Measurements from ENCODE around the gene RSPH6A. TPM values are rescaled to one million over a fixed set of nuclear protein-coding genes. Genes with fewer than 3 reads are reported as not detected.

RSPH6A gene
- total and polyA plus RNA-seq, 2 of the 13 experiments (the other 11 are each of a cell fraction or from before 2014, with no cell fraction given), result 0.07 TPM; not detected in 1

DNA sequence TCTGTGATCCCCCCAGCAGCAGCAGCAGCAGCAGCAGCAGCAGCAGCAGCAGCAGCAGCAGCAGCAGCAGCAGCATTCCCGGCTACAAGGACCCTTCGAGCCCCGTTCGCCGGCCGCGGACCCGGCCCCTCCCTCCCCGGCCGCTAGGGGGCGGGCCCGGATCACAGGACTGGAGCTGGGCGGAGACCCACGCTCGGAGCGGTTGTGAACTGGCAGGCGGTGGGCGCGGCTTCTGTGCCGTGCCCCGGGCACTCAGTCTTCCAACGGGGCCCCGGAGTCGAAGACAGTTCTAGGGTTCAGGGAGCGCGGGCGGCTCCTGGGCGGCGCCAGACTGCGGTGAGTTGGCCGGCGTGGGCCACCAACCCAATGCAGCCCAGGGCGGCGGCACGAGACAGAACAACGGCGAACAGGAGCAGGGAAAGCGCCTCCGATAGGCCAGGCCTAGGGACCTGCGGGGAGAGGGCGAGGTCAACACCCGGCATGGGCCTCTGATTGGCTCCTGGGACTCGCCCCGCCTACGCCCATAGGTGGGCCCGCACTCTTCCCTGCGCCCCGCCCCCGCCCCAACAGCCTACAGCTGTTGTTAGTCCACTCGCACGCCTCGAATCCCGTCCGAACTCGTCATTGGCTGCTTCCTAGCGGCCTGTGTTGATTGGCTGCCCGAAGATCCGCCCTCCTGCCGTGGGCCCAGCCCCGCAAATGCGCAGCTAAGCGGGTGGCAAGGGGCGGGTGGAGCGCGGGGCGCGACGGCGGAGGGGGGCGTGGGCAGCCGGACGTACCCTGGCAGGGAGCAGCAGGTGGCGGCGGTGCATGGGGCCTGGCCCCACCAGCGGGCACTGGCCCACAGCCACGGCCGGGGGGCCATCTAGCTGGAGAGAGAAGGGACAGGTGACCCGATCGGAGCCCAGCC lies 44.7 kb downstream of the RSPH6A start (continued):
- TF ChIP-seq, protein P1, sequence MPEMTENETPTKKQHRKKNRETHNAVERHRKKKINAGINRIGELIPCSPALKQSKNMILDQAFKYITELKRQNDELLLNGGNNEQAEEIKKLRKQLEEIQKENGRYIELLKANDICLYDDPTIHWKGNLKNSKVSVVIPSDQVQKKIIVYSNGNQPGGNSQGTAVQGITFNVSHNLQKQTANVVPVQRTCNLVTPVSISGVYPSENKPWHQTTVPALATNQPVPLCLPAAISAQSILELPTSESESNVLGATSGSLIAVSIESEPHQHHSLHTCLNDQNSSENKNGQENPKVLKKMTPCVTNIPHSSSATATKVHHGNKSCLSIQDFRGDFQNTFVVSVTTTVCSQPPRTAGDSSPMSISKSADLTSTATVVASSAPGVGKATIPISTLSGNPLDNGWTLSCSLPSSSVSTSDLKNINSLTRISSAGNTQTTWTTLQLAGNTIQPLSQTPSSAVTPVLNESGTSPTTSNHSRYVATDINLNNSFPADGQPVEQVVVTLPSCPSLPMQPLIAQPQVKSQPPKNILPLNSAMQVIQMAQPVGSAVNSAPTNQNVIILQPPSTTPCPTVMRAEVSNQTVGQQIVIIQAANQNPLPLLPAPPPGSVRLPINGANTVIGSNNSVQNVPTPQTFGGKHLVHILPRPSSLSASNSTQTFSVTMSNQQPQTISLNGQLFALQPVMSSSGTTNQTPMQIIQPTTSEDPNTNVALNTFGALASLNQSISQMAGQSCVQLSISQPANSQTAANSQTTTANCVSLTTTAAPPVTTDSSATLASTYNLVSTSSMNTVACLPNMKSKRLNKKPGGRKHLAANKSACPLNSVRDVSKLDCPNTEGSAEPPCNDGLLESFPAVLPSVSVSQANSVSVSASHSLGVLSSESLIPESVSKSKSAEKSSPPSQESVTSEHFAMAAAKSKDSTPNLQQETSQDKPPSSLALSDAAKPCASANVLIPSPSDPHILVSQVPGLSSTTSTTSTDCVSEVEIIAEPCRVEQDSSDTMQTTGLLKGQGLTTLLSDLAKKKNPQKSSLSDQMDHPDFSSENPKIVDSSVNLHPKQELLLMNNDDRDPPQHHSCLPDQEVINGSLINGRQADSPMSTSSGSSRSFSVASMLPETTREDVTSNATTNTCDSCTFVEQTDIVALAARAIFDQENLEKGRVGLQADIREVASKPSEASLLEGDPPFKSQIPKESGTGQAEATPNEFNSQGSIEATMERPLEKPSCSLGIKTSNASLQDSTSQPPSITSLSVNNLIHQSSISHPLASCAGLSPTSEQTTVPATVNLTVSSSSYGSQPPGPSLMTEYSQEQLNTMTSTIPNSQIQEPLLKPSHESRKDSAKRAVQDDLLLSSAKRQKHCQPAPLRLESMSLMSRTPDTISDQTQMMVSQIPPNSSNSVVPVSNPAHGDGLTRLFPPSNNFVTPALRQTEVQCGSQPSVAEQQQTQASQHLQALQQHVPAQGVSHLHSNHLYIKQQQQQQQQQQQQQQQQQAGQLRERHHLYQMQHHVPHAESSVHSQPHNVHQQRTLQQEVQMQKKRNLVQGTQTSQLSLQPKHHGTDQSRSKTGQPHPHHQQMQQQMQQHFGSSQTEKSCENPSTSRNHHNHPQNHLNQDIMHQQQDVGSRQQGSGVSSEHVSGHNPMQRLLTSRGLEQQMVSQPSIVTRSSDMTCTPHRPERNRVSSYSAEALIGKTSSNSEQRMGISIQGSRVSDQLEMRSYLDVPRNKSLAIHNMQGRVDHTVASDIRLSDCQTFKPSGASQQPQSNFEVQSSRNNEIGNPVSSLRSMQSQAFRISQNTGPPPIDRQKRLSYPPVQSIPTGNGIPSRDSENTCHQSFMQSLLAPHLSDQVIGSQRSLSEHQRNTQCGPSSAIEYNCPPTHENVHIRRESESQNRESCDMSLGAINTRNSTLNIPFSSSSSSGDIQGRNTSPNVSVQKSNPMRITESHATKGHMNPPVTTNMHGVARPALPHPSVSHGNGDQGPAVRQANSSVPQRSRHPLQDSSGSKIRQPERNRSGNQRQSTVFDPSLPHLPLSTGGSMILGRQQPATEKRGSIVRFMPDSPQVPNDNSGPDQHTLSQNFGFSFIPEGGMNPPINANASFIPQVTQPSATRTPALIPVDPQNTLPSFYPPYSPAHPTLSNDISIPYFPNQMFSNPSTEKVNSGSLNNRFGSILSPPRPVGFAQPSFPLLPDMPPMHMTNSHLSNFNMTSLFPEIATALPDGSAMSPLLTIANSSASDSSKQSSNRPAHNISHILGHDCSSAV (CRISPR knock-in tag; IDR thresholded peaks at IDR 0.05; ENCODE audit: borderline replicate concordance), result peak; percentile 67; the same call in 1 of the 2 replicates
- TF ChIP-seq ATAD3A (CRISPR knock-in tag; IDR thresholded peaks at IDR 0.05) (no peak), RFX1 (IDR thresholded peaks at IDR 0.05) (no peak), HMG20A (CRISPR knock-in tag; IDR thresholded peaks at IDR 0.05; ENCODE audit: borderline replicate concordance) (no peak), ZSCAN20 (CRISPR knock-in tag; IDR thresholded peaks at IDR 0.05; ENCODE audit: borderline replicate concordance) (peak; percentile 81; the same call in 1 of the 2 replicates), ZNF724P (CRISPR knock-in tag; IDR thresholded peaks at IDR 0.05; ENCODE audit: borderline replicate concordance) (no peak), PLRG1 (conservative IDR thresholded peaks at IDR 0.05) (no peak), FOXO4 (CRISPR knock-in tag; conservative IDR thresholded peaks at IDR 0.05) (no peak), POLR2AphosphoS5 (IDR thresholded peaks at IDR 0.05; ENCODE audit: low read depth, low read length) (peak; percentile 52), STAT5B (CRISPR knock-in tag; IDR thresholded peaks at IDR 0.05) (0 out of 2 replicates have a peak, but pooled peaks have one; percentile 43), ZNF609 (CRISPR knock-in tag; IDR thresholded peaks at IDR 0.05; ENCODE audit: borderline replicate concordance) (peak; percentile 54; the same call in 1 of the 2 replicates)
- TF ChIP-seq, protein P2, sequence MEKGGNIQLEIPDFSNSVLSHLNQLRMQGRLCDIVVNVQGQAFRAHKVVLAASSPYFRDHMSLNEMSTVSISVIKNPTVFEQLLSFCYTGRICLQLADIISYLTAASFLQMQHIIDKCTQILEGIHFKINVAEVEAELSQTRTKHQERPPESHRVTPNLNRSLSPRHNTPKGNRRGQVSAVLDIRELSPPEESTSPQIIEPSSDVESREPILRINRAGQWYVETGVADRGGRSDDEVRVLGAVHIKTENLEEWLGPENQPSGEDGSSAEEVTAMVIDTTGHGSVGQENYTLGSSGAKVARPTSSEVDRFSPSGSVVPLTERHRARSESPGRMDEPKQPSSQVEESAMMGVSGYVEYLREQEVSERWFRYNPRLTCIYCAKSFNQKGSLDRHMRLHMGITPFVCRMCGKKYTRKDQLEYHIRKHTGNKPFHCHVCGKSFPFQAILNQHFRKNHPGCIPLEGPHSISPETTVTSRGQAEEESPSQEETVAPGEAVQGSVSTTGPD (CRISPR knock-in tag; IDR thresholded peaks at IDR 0.05), result no peak

Data from HepG2 (cell line).